DMS 273 treated with DMSO at 0.1 percent for 48 hours (cell line): Measurements from ENCODE around the gene ZNF625.
"Not testable (repeated sequence)": the region's sequence is repeated elsewhere in the genome, so short reads cannot be mapped to it uniquely, and the experiment has no call there.

Experiments
- DNase-seq: peaks from one replicate; lab custom pipeline; 2025; lab: John Stamatoyannopoulos, UW

Gene ZNF625

GRCh38 chr19:12137221-12137940 lies 19.2 kb downstream of the ZNF625 start:
- DNase-seq, result no peak

GRCh38 chr19:12133069-12133468 lies 23.5 kb downstream of the ZNF625 start:
- no peak for DNase-seq

GRCh38 chr19:12126707-12127106 lies 29.8 kb downstream of the ZNF625 start:
- no peak for DNase-seq

- DNase-seq, result no peak
Measured at GRCh38 chr19:12117201-12117970, 39.1 kb downstream of the ZNF625 start.

- no peak for DNase-seq
Measured at GRCh38 chr19:12113121-12113520, 43.4 kb downstream of the ZNF625 start.

- no peak for DNase-seq
Measured at GRCh38 chr19:12112701-12113100, 43.8 kb downstream of the ZNF625 start.

GRCh38 chr19:12111943-12112637 lies 44.4 kb downstream of the ZNF625 start:
- no peak for DNase-seq

GRCh38 chr19:12111176-12111575 lies 45.4 kb downstream of the ZNF625 start:
- no peak for DNase-seq

GRCh38 chr19:12103909-12104308 lies 52.6 kb downstream of the ZNF625 start:
- DNase-seq, result not testable (repeated sequence)

- DNase-seq, result no peak
Measured at GRCh38 chr19:12098040-12098439, 58.5 kb downstream of the ZNF625 start.

- DNase-seq, result no peak
Measured at GRCh38 chr19:12095111-12095790, 61.3 kb downstream of the ZNF625 start.
